Heart right ventricle (tissue), 16 donors: ENCODE results near the gene NUDT9. TPM values are rescaled to one million over a fixed set of nuclear protein-coding genes. Genes with fewer than 3 reads are reported as not detected.
"Not testable (repeated sequence)": the region's sequence is repeated elsewhere in the genome, so short reads cannot be mapped to it uniquely, and the experiment has no call there.

Experiments used
- ATAC-seq, 8 donors: fragments of 200-7000 bp; cut with Tn5 transposase; one replicate each; pipeline ENCODE4 v1.9.1; 2020; ENCODE audit warnings: mild to moderate bottlenecking in 8 of 8, moderate library complexity in 8 of 8, moderate number of reproducible peaks in 1 of 8
- DNase-seq, 2 donors: peaks; one replicate each; pipeline ENCODE4 v3.0.0-alpha.2; 2020
- H3K27ac ChIP-seq, 10 donors: fragments of 200-600 bp; sonication (generic) in 2 of 10; one replicate each; pipeline versions ENCODE4 v1.5.0 to v1.8.0; 2020 to 2022; ENCODE audit warnings: mild to moderate bottlenecking in 3 of 10
- H3K27me3 ChIP-seq, 7 donors: fragments of 200-600 bp; one replicate each; pipeline ENCODE4 v1.8.0; 2021 to 2022; ENCODE audit warnings: mild to moderate bottlenecking in 2 of 7
- H3K36me3 ChIP-seq, 9 donors: fragments of 200-600 bp; sonication (generic) in 1 of 9; one replicate each; pipeline versions ENCODE4 v1.5.0 to v1.8.0; 2020 to 2022; ENCODE audit warnings: mild to moderate bottlenecking in 2 of 9
- H3K4me1 ChIP-seq, 9 donors: fragments of 200-600 bp; sonication (generic) in 1 of 9; one replicate each; pipeline versions ENCODE4 v1.5.0 to v1.8.0; 2020 to 2022; ENCODE audit warnings: mild to moderate bottlenecking in 4 of 9
- H3K4me3 ChIP-seq, 10 donors: fragments of 200-600 bp; sonication (generic) in 2 of 10; one replicate each; pipeline versions ENCODE4 v1.5.0 to v1.8.0; 2020 to 2022; ENCODE audit warnings: mild to moderate bottlenecking in 7 of 10, moderate library complexity in 2 of 10
- H3K9me3 ChIP-seq, 11 donors: fragments of 200-600 bp in 10 of 11; sonication (generic) in 2 of 11; one replicate each; pipeline versions ENCODE4 v1.5.0 to v1.8.0; 2013 to 2022; ENCODE audit warnings: mild to moderate bottlenecking in 2 of 11, control low read depth in 1 of 11, moderate library complexity in 1 of 11
- WGBS, 2 donors: extraction: QIAGEN DNeasy Blood & Tissue Kit; methylation state at CpG; one replicate each; pipeline ENCODE4 v1.1.7; 2013; ENCODE audit warnings: inconsistent platforms in 1 of 2; 5-methylcytosine and 5-hydroxymethylcytosine counted together
- intact Hi-C, 10 donors: fragments of 100-400 bp; cut with DNase I; formaldehyde crosslinking; loops; one replicate each; pipeline versions ENCODE4 v1.11.1 to v1.14.2; 2022
- polyA plus RNA-seq, 2 donors: library from polyadenylated mRNA; stranded (reverse); fragments of 200-250 nt; gene quantifications; one replicate each; pipeline ENCODE4 v1.2.3, GENCODE V29; 2013
- total RNA-seq, 10 donors: library from RNA; stranded (reverse); fragmentation: NEBNext Ultra II Directional in 3 of 10; extraction: Animal tissue kit (Norgen Biotek cat#: 25700) in 3 of 10; gene quantifications; one replicate each; pipeline versions ENCODE4 v1.2.1 to v1.2.4, GENCODE V29; 2021 to 2023
- TF ChIP-seq, protein P1 (sequence below), 9 donors: fragments of 200-600 bp; sonication (generic) in 2 of 9; IDR thresholded peaks; one replicate each; pipeline versions ENCODE4 v1.5.0 to v1.8.0; 2021 to 2022; ENCODE audit warnings: antibody characterized with exemption in 9 of 9, mild to moderate bottlenecking in 5 of 9, moderate library complexity in 1 of 9
- donor health status: Arrhythmogenic right ventricular cardiomyopathy.
- donor health status: ischemic (EF 13 %, LVEDD 7.1; RV severe dilation, severe dysfunction).
- donor health status: healthy with polysubstance abuse.
- donor health status: DM: no; HTN: yes; CAD: no.
- donor health status: DM: no; HTN: no; CAD: no.
- donor health status: ischemic (EF 25% LVEDD 6.9; RV normal size, moderate dysfunction).
- donor health status: ischemic (EF 25% LVEDD 5.7; RV mildly dilated, moderate dysfunction).
- donor health status: healthy.
- donor health status: DM: yes; HTN: yes; CAD: no.
- donor health status: Ischemic cardiomyopathy.
- donor health status: ischemic (EF 35%, LVEDD 5.7; RV mildly dilated, moderate dysfunction).
- donor health status: nonischemic (EF 11% LVEDD 7.7; RV severe dilation, severe dysfunction).
- donor health status: DM: yes; HTN: yes; CAD: no.
- donor health status: PGD.
- donor health status: ischemic (EF 29% LVEDD 5.4; RV normal size, mild dysfunction).
- donor health status: nonischemic (EF 23%, LVEDD 6.1; RV moderate dilation, normal function).

Gene NUDT9
- total and polyA plus RNA-seq, 12 donors, result 24.1 to 56.0 (median 29.2) TPM

DNA sequence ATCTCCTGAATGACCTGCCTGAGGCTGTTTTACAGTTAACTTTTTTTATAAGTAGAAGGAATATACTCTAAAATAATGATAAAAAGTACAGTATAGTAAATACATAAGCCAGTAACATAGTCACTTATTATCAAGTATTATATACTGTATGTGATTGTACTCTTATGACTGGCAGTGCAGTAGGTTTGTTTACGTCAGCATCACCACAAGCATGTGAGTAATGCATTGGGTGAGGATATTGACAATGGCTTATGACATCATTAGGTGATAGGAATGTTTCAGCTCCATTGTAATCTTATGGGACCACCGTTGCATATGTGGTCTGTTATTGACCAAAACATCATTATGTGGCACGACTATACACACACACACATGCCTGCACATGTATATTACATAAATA is 20.5 kb downstream of the NUDT9 start:
- H3K9me3 ChIP-seq, result peaks cover 0 to 4% (median 0%) of the 10 kb centered on the region in 11 donors
- ATAC-seq, result no peak
- no peaks in the 10 kb centered on the region for H3K4me1 ChIP-seq
- 93 to 94% methylated on average over 3 of the region's 3 CpGs for WGBS, 2 donors
- no peak overlapping the region for H3K4me3 ChIP-seq
- DNase-seq, result no peak
- intact Hi-C loops, result no loop called here
- TF ChIP-seq, protein P1, sequence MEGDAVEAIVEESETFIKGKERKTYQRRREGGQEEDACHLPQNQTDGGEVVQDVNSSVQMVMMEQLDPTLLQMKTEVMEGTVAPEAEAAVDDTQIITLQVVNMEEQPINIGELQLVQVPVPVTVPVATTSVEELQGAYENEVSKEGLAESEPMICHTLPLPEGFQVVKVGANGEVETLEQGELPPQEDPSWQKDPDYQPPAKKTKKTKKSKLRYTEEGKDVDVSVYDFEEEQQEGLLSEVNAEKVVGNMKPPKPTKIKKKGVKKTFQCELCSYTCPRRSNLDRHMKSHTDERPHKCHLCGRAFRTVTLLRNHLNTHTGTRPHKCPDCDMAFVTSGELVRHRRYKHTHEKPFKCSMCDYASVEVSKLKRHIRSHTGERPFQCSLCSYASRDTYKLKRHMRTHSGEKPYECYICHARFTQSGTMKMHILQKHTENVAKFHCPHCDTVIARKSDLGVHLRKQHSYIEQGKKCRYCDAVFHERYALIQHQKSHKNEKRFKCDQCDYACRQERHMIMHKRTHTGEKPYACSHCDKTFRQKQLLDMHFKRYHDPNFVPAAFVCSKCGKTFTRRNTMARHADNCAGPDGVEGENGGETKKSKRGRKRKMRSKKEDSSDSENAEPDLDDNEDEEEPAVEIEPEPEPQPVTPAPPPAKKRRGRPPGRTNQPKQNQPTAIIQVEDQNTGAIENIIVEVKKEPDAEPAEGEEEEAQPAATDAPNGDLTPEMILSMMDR (IDR thresholded peaks at IDR 0.05), result no peak
- H3K36me3 ChIP-seq, result peaks cover 0 to 97% (median 34%) of the 10 kb centered on the region in 9 donors
- H3K27me3 ChIP-seq, result no peaks in the 10 kb centered on the region
- H3K27ac ChIP-seq, result no peak overlapping the region

DNA sequence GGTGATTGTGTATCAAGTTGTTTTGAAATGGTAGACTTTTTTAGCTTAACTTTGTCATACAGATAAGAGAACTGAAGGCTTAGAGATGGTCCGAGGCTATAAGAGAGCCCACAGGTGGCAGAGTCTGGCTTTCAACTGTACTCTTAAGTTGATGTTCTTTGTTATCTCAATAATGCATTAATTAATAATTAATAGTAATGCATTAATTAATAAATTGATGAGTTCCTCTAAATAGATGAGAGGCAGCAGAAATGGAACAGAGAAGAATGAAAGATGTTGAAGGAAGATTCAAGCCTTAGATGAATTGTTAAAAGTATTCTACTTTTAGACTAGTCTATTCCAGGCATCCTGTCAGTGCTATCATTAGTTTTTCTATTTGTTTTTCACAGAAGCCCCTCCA is 22.4 kb downstream of the NUDT9 start:
- intact Hi-C loops, result no loop called here
- H3K9me3 ChIP-seq, result peaks cover 0 to 4% (median 0%) of the 10 kb centered on the region in 11 donors
- DNase-seq (no peak), ATAC-seq (no peak)
- H3K4me3 ChIP-seq, result no peak overlapping the region
- TF ChIP-seq, protein P1 (IDR thresholded peaks at IDR 0.05), result no peak
- WGBS, 2 donors, result 91 to 92% methylated on average over 1 of the region's 1 CpG
- no peaks in the 10 kb centered on the region for H3K4me1 ChIP-seq
- peaks cover 0 to 95% (median 35%) of the 10 kb centered on the region in 9 donors for H3K36me3 ChIP-seq
- H3K27ac ChIP-seq, result no peak overlapping the region
- H3K27me3 ChIP-seq, result no peaks in the 10 kb centered on the region

DNA sequence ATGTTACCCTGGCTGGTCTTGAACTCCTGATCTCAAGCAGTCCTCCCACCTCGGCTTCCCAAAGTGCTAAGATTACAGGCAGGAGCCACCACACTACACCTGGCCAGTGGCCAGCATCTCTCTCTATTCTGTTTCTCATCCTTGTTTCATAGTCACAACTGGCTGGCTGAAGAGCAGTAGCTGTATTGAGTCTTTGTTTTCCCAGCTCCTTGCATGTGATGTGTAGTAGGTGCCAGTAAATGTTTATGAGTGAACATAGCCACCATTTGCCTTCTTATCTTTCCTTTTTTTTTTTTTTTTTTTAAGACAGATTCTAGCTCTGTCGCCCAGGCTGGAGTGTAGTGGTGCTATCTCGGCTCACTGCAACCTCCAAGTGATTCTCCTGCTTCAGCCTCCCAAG is 23.6 kb downstream of the NUDT9 start:
- TF ChIP-seq, protein P1 (IDR thresholded peaks at IDR 0.05), result no peak
- WGBS, 2 donors, result 87 to 94% methylated on average over 3 of the region's 3 CpGs
- Histone ChIP-seq H3K27me3 (no peaks in the 10 kb centered on the region), H3K9me3 (peaks cover 0 to 4% (median 0%) of the 10 kb centered on the region in 11 donors), H3K36me3 (peaks cover 0 to 96% (median 35%) of the 10 kb centered on the region in 9 donors), H3K4me1 (no peaks in the 10 kb centered on the region), H3K4me3 (no peak overlapping the region), H3K27ac (no peak overlapping the region)
- DNase-seq (no peak), ATAC-seq (no peak)
- intact Hi-C loops, result no loop called here

DNA sequence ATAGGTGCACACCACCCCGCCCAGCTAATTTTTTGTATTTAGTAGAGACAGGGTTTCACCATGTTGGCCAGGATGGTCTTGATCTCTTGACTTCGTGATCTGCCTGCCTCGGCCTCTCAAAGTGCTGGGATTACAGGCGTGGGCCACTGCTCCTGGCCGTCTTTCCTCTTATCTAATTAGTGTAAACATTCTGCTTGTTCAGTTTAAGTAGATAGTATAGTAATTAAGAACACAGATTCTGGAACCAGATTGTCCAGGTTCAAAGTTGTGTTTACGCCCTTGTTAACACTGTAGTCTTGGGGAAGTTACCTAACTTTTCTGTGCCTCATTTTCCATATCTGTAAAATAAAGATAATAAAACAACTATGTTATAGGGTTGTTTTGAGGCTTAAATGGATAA is 24.0 kb downstream of the NUDT9 start:
- intact Hi-C loops, DNase-seq, H3K27me3 ChIP-seq, H3K4me3 ChIP-seq, H3K4me1 ChIP-seq, H3K27ac ChIP-seq, ATAC-seq, H3K9me3 ChIP-seq: not testable (repeated sequence)
- peaks cover 0 to 96% (median 35%) of the 10 kb centered on the region in 9 donors for H3K36me3 ChIP-seq
- WGBS, 2 donors, result 93 to 97% methylated on average over 6 of the region's 6 CpGs

DNA sequence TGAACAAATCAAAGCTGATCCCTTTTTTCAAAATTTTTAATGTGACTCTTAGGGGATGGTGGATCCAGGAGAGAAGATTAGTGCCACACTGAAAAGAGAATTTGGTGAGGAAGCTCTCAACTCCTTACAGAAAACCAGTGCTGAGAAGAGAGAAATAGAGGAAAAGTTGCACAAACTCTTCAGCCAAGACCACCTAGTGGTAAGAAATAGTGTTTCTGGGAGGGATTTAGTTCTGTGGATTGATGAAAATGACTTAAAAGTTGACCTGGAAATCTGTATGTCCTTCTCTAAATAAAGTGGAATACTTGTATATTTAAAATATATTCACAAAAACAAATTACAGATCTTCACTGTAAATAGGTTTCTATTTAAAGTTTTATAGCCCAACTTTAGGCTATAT is 29.2 kb downstream of the NUDT9 start:
- intact Hi-C loops, result no loop called here

More for the DNA sequence above, 29.2 kb downstream of the NUDT9 start:
- no peak for ATAC-seq
- Histone ChIP-seq H3K9me3 (no peaks in the 10 kb centered on the region), H3K4me3 (no peak overlapping the region), H3K4me1 (no peaks in the 10 kb centered on the region), H3K27me3 (no peaks in the 10 kb centered on the region), H3K27ac (no peak overlapping the region), H3K36me3 (peaks cover 0 to 97% (median 23%) of the 10 kb centered on the region in 9 donors)
- no peak for DNase-seq
- TF ChIP-seq, protein P1 (IDR thresholded peaks at IDR 0.05), result no peak
